ENCODE results near the gene IER5. TPM values are rescaled to one million over a fixed set of nuclear protein-coding genes. Genes with fewer than 3 reads are reported as not detected.

The IER5 gene
- total and polyA plus RNA-seq, 9 of the 15 experiments (the other 6 are each of a cell fraction or from before 2014, with no cell fraction given): 2.4 to 32.1 (median 12.0) TPM

DNA sequence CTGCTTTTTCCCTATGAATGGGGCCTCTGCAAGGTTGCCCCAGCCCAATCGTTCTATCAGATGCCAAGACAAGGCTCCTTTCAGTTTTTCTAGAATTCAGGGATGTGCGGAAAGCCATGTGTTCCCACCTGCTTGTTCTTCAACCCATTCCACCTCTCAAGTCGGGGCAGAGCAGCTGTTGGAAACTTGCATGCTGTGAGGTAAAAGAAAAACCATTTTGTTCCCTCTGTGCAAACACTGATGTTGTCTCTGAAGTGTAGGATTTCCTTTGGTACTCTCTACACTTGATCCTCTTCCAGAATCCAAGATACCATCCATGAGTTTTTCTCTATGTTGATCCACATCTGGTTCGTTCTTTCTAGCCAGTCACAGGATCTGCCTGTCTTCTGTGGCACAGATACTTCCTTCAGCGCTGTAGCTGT lies 7.3 kb downstream of the IER5 start:
- H3K27ac ChIP-seq (ENCODE audit: extremely low read depth, low read depth, low read length): no peak overlapping the region
- H3K4me3 ChIP-seq: no peak overlapping the region
- ChIA-PET CTCF (ENCODE audit: low intra/inter-chr PET ratio) (interaction anchor here (0.6 kb wide), 1 partner anchor 9 kb away, joined by 3 read pairs; no protein-coding TSS in a partner anchor), POLR2A (interaction anchor here (0.7 to 10.3 kb wide), 6 partner anchors 7 to 1249 kb away, joined by 3 to 257 read pairs (median 4); no protein-coding TSS in a partner anchor)
- DNase-seq (ENCODE audit: extremely low read depth in 1 of 4, low spot score in 3 of 4) (no peak), FAIRE-seq (no peak), ATAC-seq (no peak)
- BruUV-seq (replicated peaks): no TSS peak
- no peak overlapping the region for H2AFZ ChIP-seq (ENCODE audit: low read depth, low read length)
- H4K20me1 ChIP-seq (replicated peaks; ENCODE audit: control insufficient read depth, insufficient read depth, low read length): peaks cover 22% of the 10 kb centered on the region
- intact Hi-C loops (cut with micrococcal nuclease) (no loop called here), in situ Hi-C loops (cut with MboI) (no loop called here)
- H3K9ac ChIP-seq (ENCODE audit: insufficient read depth in 1 of 2, low read depth in 2 of 2, low read length in 2 of 2): no peak overlapping the region
- no peak overlapping the region for H3K4me2 ChIP-seq (ENCODE audit: insufficient read depth, low read length)
- H3K27me3 ChIP-seq (ENCODE audit: control insufficient read depth in 2 of 2, insufficient read depth in 2 of 2, low read length in 2 of 2): no peaks in the 10 kb centered on the region
- H3K36me3 ChIP-seq (ENCODE audit: control insufficient read depth, insufficient read depth, low read length): peaks cover 24% of the 10 kb centered on the region
- H3K9me1 ChIP-seq (ENCODE audit: control insufficient read depth, insufficient read depth, low read length): no peaks in the 10 kb centered on the region
- H3K9me3 ChIP-seq (replicated peaks; ENCODE audit: control insufficient read depth, insufficient read depth, low read depth, low read length): no peaks in the 10 kb centered on the region
- 55% methylated on average over 5 of the region's 5 CpGs for WGBS (ENCODE audit: insufficient coverage, low coverage, missing lambda C conversion rate)
- peaks cover 25% of the 10 kb centered on the region for H3K79me2 ChIP-seq (ENCODE audit: control insufficient read depth, insufficient read depth, low read length)
- peaks cover 18 to 41% of the 10 kb centered on the region in 2 experiments for H3K4me1 ChIP-seq (replicated peaks in 1 of 2; ENCODE audit: control insufficient read depth in 2 of 2, insufficient read depth in 2 of 2, low read length in 2 of 2)
- TF ChIP-seq CEBPG (CRISPR knock-in tag; IDR thresholded peaks at IDR 0.05) (no peak), CEBPG (tag; conservative IDR thresholded peaks at IDR 0.05 in 1 of 2, IDR thresholded peaks at IDR 0.05 in 1 of 2) (no peak), SAFB (IDR thresholded peaks at IDR 0.05; ENCODE audit: borderline replicate concordance, low read depth, low read length) (no peak), ZBTB5 (IDR thresholded peaks at IDR 0.05) (no peak), MEF2A (IDR thresholded peaks at IDR 0.05; ENCODE audit: control insufficient read depth, low read depth, low read length) (no peak), POLR2G (IDR thresholded peaks at IDR 0.05; ENCODE audit: low read depth, low read length) (no peak), ZNF644 (tag; IDR thresholded peaks at IDR 0.05; ENCODE audit: low read depth) (no peak), ZNF239 (CRISPR knock-in tag; IDR thresholded peaks at IDR 0.05) (no peak), ZNF318 (IDR thresholded peaks at IDR 0.05; ENCODE audit: borderline replicate concordance in 1 of 2, low read depth in 1 of 2) (no peak), TGIF2 (CRISPR knock-in tag; IDR thresholded peaks at IDR 0.05) (no peak)
- TF ChIP-seq, protein P1, sequence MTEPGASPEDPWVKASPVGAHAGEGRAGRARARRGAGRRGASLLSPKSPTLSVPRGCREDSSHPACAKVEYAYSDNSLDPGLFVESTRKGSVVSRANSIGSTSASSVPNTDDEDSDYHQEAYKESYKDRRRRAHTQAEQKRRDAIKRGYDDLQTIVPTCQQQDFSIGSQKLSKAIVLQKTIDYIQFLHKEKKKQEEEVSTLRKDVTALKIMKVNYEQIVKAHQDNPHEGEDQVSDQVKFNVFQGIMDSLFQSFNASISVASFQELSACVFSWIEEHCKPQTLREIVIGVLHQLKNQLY (CRISPR knock-in tag; conservative IDR thresholded peaks at IDR 0.05): no peak
